K562 (cell line): ENCODE measurements around the gene IGF2.

ENCODE experiments used
- CHD4 ChIP-seq: fragments of 200-600 bp; sonication (generic); IDR thresholded peaks from 3 replicates; pipeline ENCODE4 v1.6.1; 2012; ENCODE audit warnings: low read depth, mild to moderate bottlenecking, mixed read lengths, low read length, inconsistent platforms; ENCODE audit not compliant: insufficient read depth, insufficient replicate concordance, poor library complexity, severe bottlenecking
- POLR2A ChIP-seq: fragments of 450-650 bp; conservative IDR thresholded peaks from 2 replicates; pipeline ENCODE4 v1.6.1; 2016
- RFX5 ChIP-seq: IDR thresholded peaks from 2 replicates; pipeline ENCODE4 v1.6.1; 2011; ENCODE audit warnings: low read depth, mild to moderate bottlenecking, improper control_type of control experiment, low read length
- TAF1 ChIP-seq: IDR thresholded peaks from 2 replicates; pipeline ENCODE4 v1.6.1; 2011; ENCODE audit warnings: mild to moderate bottlenecking, low read length, moderate library complexity; ENCODE audit not compliant: insufficient read depth, control insufficient read depth, severe bottlenecking; ENCODE audit errors: extremely low read depth
- THRA ChIP-seq: fragments of 450-650 bp; IDR thresholded peaks from 2 replicates; pipeline ENCODE4 v1.6.1; 2017; ENCODE audit warnings: mild to moderate bottlenecking, moderate library complexity
- U2AF1 ChIP-seq: fragments of 200-400 bp; formaldehyde crosslinking; optimal IDR thresholded peaks from 2 replicates; pipeline ENCODE3; 2017; ENCODE audit warnings: mild to moderate bottlenecking, low read depth, low read length, moderate library complexity
- USF2 ChIP-seq: sonication (generic); formaldehyde crosslinking; IDR thresholded peaks from 2 replicates; pipeline ENCODE4 v1.5.0; 2020; ENCODE audit warnings: missing genetic modification reagents
- TF ChIP-seq, protein P1 (sequence below), 3 experiments: IDR thresholded peaks in 2 of 3; conservative IDR thresholded peaks in 1 of 3; 2 replicates each; pipeline ENCODE4 v1.5.1; 2011 to 2012; ENCODE audit warnings: low read length in 3 of 3, mild to moderate bottlenecking in 3 of 3, control low read depth in 2 of 3, improper control_type of control experiment in 1 of 3, inconsistent platforms in 1 of 3, low read depth in 1 of 3, mixed read lengths in 1 of 3, moderate library complexity in 1 of 3; ENCODE audit not compliant: insufficient read depth in 2 of 3

DNA sequence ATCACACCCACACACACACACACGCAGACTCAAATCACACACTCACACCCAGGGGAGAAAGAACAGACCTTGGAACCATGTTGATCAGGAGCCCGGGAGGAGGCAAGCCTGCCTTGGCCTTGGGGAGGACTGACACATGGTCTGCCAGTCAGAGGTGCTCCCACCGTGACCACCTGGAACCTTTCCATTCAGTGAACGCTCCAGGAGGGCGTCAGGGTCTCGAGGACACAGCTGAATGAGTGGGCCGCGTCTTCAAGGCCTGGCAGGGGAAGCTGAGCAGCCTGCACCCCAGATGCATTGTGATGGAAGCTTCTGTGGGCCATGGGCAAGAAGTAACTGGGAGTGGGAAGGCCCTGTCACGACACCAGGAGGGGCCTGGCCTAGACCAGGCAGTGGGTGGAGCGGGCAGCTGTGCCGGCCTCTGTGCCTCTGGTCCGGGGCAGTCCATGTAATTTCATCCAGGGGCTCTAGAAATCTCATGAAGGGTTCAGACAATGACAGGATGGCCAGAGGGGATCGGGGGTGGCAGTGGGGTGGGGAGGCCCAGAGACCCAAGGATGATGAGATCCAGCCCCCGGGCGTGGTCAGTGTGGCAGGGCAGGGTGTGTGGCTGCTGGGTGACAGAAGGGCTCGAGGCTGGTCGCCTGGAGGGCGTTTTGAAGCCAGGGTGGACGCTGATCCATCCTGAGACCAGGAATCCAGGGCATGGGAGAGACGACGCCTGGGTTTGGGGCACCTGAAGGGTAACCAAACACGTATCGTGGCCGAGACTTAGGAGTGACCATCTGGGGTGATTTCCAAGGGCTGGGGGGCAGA is 53.7 kb downstream of the IGF2 start:
- TF ChIP-seq TAF1 (no peak), CHD4 (no peak), THRA (no peak), RFX5 (no peak), USF2 (no peak), POLR2A (no peak), U2AF1 (no peak)
- TF ChIP-seq, protein P1, sequence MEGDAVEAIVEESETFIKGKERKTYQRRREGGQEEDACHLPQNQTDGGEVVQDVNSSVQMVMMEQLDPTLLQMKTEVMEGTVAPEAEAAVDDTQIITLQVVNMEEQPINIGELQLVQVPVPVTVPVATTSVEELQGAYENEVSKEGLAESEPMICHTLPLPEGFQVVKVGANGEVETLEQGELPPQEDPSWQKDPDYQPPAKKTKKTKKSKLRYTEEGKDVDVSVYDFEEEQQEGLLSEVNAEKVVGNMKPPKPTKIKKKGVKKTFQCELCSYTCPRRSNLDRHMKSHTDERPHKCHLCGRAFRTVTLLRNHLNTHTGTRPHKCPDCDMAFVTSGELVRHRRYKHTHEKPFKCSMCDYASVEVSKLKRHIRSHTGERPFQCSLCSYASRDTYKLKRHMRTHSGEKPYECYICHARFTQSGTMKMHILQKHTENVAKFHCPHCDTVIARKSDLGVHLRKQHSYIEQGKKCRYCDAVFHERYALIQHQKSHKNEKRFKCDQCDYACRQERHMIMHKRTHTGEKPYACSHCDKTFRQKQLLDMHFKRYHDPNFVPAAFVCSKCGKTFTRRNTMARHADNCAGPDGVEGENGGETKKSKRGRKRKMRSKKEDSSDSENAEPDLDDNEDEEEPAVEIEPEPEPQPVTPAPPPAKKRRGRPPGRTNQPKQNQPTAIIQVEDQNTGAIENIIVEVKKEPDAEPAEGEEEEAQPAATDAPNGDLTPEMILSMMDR (IDR thresholded peaks at IDR 0.05 in 2 of 3, conservative IDR thresholded peaks at IDR 0.05 in 1 of 3; ENCODE audit: insufficient read depth in 2 of 3, low read depth in 1 of 3, low read length in 3 of 3): no peak
